Heart left ventricle (tissue), 13 donors: ENCODE data around the gene S100A4.

ENCODE experiments used
- POLR2A ChIP-seq, 2 donors: fragments of 450-650 bp; IDR thresholded peaks; one replicate each; pipeline ENCODE4 v1.6.1; 2017; ENCODE audit warnings: antibody characterized with exemption in 2 of 2, mild to moderate bottlenecking in 2 of 2, moderate library complexity in 2 of 2
- TF ChIP-seq, protein P1 (sequence below), 12 donors: fragments of 200-600 bp; sonication (generic) in 4 of 12; IDR thresholded peaks; one replicate each; pipeline versions ENCODE4 v1.5.0 to v1.8.0; 2018 to 2022; ENCODE audit warnings: antibody characterized with exemption in 12 of 12, mild to moderate bottlenecking in 5 of 12
- donor health status: ischemic (EF 13 %, LVEDD 7.1; RV severe dilation, severe dysfunction).
- donor health status: DM: no; HTN: yes; CAD: no.
- donor health status: DM: no; HTN: no; CAD: no.
- donor health status: ischemic (EF 25% LVEDD 6.9; RV normal size, moderate dysfunction).
- donor health status: ischemic (EF 25% LVEDD 5.7; RV mildly dilated, moderate dysfunction).
- donor health status: ischemic (EF 35%, LVEDD 5.7; RV mildly dilated, moderate dysfunction).
- donor health status: nonischemic (EF 11% LVEDD 7.7; RV severe dilation, severe dysfunction).
- donor health status: DM: yes; HTN: yes; CAD: no.
- donor health status: PGD.
- donor health status: ischemic (EF 29% LVEDD 5.4; RV normal size, mild dysfunction).
- donor health status: nonischemic (EF 23%, LVEDD 6.1; RV moderate dilation, normal function).

DNA sequence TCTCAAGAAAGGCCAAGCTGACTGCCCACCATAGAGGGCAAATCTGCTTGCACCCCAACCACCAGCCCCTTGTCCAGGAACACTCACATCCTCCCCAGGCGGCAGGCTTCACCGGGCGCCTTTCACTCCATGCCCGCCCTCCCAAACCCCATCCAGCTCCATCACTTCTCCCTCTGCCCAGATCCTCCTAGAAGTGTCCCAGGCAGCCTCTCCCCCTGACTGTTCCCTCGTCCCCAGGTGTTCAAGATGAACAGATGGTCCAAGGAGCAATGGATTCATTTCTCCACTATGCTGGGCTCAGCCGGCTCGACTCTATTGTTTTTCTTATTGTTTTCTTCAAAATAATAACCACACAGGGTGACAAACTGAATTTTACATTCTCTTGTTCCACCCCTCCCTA is 31.9 kb downstream of the S100A4 start:
- TF ChIP-seq, protein P1, sequence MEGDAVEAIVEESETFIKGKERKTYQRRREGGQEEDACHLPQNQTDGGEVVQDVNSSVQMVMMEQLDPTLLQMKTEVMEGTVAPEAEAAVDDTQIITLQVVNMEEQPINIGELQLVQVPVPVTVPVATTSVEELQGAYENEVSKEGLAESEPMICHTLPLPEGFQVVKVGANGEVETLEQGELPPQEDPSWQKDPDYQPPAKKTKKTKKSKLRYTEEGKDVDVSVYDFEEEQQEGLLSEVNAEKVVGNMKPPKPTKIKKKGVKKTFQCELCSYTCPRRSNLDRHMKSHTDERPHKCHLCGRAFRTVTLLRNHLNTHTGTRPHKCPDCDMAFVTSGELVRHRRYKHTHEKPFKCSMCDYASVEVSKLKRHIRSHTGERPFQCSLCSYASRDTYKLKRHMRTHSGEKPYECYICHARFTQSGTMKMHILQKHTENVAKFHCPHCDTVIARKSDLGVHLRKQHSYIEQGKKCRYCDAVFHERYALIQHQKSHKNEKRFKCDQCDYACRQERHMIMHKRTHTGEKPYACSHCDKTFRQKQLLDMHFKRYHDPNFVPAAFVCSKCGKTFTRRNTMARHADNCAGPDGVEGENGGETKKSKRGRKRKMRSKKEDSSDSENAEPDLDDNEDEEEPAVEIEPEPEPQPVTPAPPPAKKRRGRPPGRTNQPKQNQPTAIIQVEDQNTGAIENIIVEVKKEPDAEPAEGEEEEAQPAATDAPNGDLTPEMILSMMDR (IDR thresholded peaks at IDR 0.05): no peak
- TF ChIP-seq POLR2A (IDR thresholded peaks at IDR 0.05): no peak
